Activated T-cell treated with anti-CD3 and anti-CD28 coated beads for 48 hours (primary cell): Measurements from ENCODE around the gene RTN4RL2.

Source experiments
- DNase-seq: peaks from one replicate; pipeline ENCODE4 v3.0.0-alpha.2; 2020; ENCODE audit warnings: low read depth

RTN4RL2 gene

GRCh38 chr11:57500515-57500914, 40.2 kb downstream of the RTN4RL2 start:
- no peak for DNase-seq

GRCh38 chr11:57500926-57501325, 40.6 kb downstream of the RTN4RL2 start:
- DNase-seq, result no peak

GRCh38 chr11:57501953-57502352, 41.6 kb downstream of the RTN4RL2 start:
- no peak for DNase-seq

GRCh38 chr11:57502376-57502775, 42.0 kb downstream of the RTN4RL2 start:
- DNase-seq, result no peak

GRCh38 chr11:57502870-57503269, 42.5 kb downstream of the RTN4RL2 start:
- DNase-seq, result no peak

GRCh38 chr11:57504511-57504910, 44.2 kb downstream of the RTN4RL2 start:
- no peak for DNase-seq

GRCh38 chr11:57506522-57506921, 46.2 kb downstream of the RTN4RL2 start:
- DNase-seq, result no peak

GRCh38 chr11:57508341-57509170, 48.2 kb downstream of the RTN4RL2 start:
- no peak for DNase-seq

- no peak for DNase-seq
Measured at GRCh38 chr11:57511741-57512430, 51.6 kb downstream of the RTN4RL2 start.

GRCh38 chr11:57512646-57513451, 52.5 kb downstream of the RTN4RL2 start:
- no peak for DNase-seq

- DNase-seq, result no peak
Measured at GRCh38 chr11:57513452-57513795, 53.1 kb downstream of the RTN4RL2 start.

- DNase-seq, result peak; percentile 27
Measured at GRCh38 chr11:57513911-57514537, 53.7 kb downstream of the RTN4RL2 start.

- peak; percentile 43 for DNase-seq
Measured at GRCh38 chr11:57514538-57515331, 54.4 kb downstream of the RTN4RL2 start.

- DNase-seq, result peak; percentile 41
Measured at GRCh38 chr11:57515332-57516060, 55.2 kb downstream of the RTN4RL2 start, which contains the start of gene SLC43A1. TSS of gene SLC43A1 (minus strand) at chr11:57515702. CDS start at chr11:57514111, 1,591 bp downstream.

- no peak for DNase-seq
Measured at GRCh38 chr11:57516061-57516443, 55.7 kb downstream of the RTN4RL2 start.

GRCh38 chr11:57521116-57521515, 60.8 kb downstream of the RTN4RL2 start:
- no peak for DNase-seq

GRCh38 chr11:57523419-57523818, 63.1 kb downstream of the RTN4RL2 start:
- DNase-seq, result no peak
